GM06990 (cell line): Measurements from ENCODE around the gene KCNH6.

Experiments used
- DNase-seq: peaks from one replicate; pipeline ENCODE4 v3.0.0-alpha.2; 2011; ENCODE audit not compliant: insufficient read length; ENCODE audit errors: extremely low read depth
- H3K27me3 ChIP-seq: replicated peaks from 2 replicates; pipeline ENCODE4 v1.6.0; 2011; ENCODE audit warnings: low read length; ENCODE audit not compliant: control insufficient read depth, insufficient read depth
- H3K36me3 ChIP-seq: 2 replicates; pipeline ENCODE4 v1.5.1; 2011; ENCODE audit warnings: low read length; ENCODE audit not compliant: control insufficient read depth, insufficient read depth
- H3K4me3 ChIP-seq: replicated peaks from 2 replicates; pipeline ENCODE4 v1.5.1; 2011; ENCODE audit warnings: low read depth, mild to moderate bottlenecking, control low read depth, low read length
- TF ChIP-seq, protein P1 (sequence below): IDR thresholded peaks from 2 replicates; pipeline ENCODE4 v1.5.1; 2011; ENCODE audit warnings: low read length, control low read depth, mild to moderate bottlenecking, inconsistent platforms; ENCODE audit not compliant: insufficient read depth, poor library complexity, severe bottlenecking

KCNH6 gene

GRCh38 chr17:63530557-63531021 is 7.4 kb downstream of the KCNH6 start:
- H3K36me3 ChIP-seq: no peaks in the 10 kb centered on the region
- H3K27me3 ChIP-seq: no peaks in the 10 kb centered on the region; the same call in 1 of the 2 replicates
- H3K4me3 ChIP-seq: no peak overlapping the region
- DNase-seq: no peak
- TF ChIP-seq, protein P1, sequence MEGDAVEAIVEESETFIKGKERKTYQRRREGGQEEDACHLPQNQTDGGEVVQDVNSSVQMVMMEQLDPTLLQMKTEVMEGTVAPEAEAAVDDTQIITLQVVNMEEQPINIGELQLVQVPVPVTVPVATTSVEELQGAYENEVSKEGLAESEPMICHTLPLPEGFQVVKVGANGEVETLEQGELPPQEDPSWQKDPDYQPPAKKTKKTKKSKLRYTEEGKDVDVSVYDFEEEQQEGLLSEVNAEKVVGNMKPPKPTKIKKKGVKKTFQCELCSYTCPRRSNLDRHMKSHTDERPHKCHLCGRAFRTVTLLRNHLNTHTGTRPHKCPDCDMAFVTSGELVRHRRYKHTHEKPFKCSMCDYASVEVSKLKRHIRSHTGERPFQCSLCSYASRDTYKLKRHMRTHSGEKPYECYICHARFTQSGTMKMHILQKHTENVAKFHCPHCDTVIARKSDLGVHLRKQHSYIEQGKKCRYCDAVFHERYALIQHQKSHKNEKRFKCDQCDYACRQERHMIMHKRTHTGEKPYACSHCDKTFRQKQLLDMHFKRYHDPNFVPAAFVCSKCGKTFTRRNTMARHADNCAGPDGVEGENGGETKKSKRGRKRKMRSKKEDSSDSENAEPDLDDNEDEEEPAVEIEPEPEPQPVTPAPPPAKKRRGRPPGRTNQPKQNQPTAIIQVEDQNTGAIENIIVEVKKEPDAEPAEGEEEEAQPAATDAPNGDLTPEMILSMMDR: no peak

DNA sequence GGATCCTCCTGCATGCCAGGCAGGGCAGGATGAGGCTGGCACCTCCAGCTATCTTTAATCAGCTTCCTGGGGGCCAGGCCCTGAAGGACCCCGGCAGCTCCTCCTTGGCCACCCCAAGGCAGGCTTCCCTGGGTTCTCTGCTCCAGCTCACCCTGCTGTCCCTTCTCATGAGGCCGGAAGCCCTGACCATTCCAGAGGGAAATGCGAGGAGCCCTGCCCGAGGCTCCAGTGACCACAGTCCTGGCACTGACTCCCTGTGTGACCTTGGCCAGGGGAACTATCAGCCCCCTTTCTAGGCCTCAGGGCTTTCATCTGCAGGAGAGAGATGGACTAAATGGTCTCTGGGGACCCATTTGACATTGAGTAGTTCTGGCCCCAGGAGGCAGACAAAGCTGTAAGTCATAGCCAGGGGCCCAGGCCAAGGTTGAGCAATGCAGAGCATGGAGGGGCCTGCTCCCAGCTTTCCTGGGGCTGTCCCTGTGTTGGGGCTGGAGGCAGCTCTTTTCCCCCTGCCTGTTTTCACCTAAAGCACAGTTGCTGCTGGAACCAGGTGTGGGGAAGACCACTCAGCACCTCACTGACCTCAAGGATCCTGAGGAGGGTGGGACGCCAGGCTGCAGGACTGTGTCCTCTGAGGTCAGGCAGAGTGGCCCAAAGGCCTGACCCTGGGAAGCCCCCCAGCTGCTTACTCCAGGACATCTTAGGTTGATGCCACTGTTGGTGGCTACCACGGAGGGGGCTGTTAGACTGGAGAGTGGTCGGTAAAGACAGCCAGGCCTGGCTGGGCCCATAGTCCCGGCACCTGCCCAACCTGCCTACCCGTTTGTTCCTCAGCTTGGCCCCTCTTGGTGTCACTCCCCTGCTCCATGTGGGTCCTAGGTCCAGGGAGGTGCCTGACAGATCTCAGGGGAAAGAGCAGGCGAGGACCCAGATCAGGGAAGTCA is 8.1 kb downstream of the KCNH6 start:
- no peak for DNase-seq
- H3K4me3 ChIP-seq: no peak overlapping the region
- TF ChIP-seq, protein P1: no peak

GRCh38 chr17:63533433-63534077 is 10.4 kb downstream of the KCNH6 start:
- no peak overlapping the region for H3K4me3 ChIP-seq
- TF ChIP-seq, protein P1: no peak

More for the DNA sequence above, 8.1 kb downstream of the KCNH6 start:
- no peaks in the 10 kb centered on the region for H3K36me3 ChIP-seq
- no peaks in the 10 kb centered on the region; the same call in 1 of the 2 replicates for H3K27me3 ChIP-seq

GRCh38 chr17:63534078-63534570 is 11.0 kb downstream of the KCNH6 start:
- TF ChIP-seq, protein P1: no peak
- Histone ChIP-seq H3K36me3 (no peaks in the 10 kb centered on the region), H3K27me3 (peaks cover 3% of the 10 kb centered on the region; the same call in 1 of the 2 replicates), H3K4me3 (no peak overlapping the region)
- no peak for DNase-seq

More at GRCh38 chr17:63533433-63534077, 10.4 kb downstream of the KCNH6 start:
- no peaks in the 10 kb centered on the region; the same call in 1 of the 2 replicates for H3K27me3 ChIP-seq
- no peaks in the 10 kb centered on the region for H3K36me3 ChIP-seq
- no peak for DNase-seq

DNA sequence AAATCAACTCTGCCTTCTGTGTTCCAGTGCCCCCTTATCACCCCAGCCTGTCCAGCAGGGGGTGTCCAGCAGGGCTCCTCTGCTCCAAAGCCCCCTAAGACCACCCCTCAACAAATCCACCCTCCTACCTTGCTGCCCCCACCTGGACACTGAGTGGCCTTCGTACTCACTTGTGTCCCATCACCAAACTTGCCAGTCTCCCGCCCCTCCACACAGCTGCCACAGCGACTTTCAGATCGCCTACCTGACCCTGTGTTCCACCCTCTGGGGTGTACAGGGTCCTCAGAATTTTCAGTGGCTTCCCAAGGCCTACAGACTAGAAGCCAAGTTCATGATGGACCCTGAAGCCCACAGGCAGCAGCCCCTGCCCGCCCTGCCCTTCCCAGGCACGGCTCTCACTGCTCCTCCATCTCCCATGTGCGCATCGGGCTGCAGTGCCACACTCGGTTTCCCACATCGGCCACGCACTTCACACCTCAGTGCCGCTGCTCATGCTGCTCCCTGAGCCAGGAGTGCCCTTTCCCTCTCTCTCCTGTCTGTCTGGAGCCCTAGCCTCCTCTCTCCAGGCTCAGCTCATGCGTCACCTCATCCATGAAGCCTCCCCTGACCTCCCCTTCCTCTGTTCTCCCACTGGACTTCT is 11.8 kb downstream of the KCNH6 start:
- H3K27me3 ChIP-seq: peaks cover 3% of the 10 kb centered on the region; the same call in 1 of the 2 replicates
- H3K36me3 ChIP-seq: no peaks in the 10 kb centered on the region
- TF ChIP-seq, protein P1: no peak
- no peak for DNase-seq
- H3K4me3 ChIP-seq: no peak overlapping the region
